Measurements from ENCODE around the gene ALG8. TPM values are rescaled to one million over a fixed set of nuclear protein-coding genes. Genes with fewer than 3 reads are reported as not detected.

The ALG8 gene
- polyA plus RNA-seq, 1 of the 3 experiments (the other 2 are of a cell fraction): 42.0 TPM

DNA sequence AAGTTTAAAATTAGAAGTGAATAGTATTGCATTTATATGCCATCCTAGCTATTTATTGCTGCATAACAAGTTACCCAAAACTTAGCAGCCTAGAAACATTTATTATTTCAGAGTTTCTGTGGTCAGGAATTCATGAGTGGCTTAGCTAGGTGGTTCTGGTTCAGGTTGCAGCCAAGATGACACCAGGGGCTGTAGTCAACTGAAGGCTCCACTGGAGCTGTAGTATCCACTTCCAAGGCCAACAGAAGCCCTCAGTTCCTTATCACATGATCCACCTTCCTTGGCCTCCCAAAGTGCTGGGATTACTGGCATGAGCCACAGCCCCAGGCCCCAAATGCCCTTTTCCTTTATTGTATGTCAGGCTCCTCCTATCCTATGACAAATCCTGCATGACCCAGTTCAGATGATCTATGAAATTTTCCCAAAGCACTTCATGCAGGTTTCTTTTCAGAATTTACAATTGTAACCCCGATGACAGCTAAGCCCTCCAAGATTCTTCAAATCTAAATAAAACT, 6.1 kb upstream of the ALG8 start:
- Histone ChIP-seq H4K20me1 (ENCODE audit: insufficient read depth) (no peaks in the 10 kb centered on the region), H3K27me3 (ENCODE audit: insufficient read depth) (no peaks in the 10 kb centered on the region), H3K4me2 (no peak overlapping the region), H3K27ac (ENCODE audit: low read depth in 2 of 2, low read length in 1 of 2) (no peak overlapping the region), H3K79me2 (ENCODE audit: insufficient read depth) (peaks cover 4% of the 10 kb centered on the region; the same call in 1 of the 2 replicates), H3K4me3 (ENCODE audit: low read depth in 2 of 2, low read length in 1 of 2) (no peak overlapping the region), H3K9ac (no peak overlapping the region), H3K9me3 (no peaks in the 10 kb centered on the region), H3K36me3 (replicated peaks in 1 of 2; ENCODE audit: control insufficient read depth in 1 of 2, insufficient read depth in 2 of 2, low read length in 1 of 2) (peaks cover 0 to 4% of the 10 kb centered on the region in 2 experiments), H3K9me2 (no peaks in the 10 kb centered on the region), H3K4me1 (ENCODE audit: control insufficient read depth in 1 of 2, insufficient read depth in 2 of 2, low read depth in 1 of 2, low read length in 1 of 2) (no peaks in the 10 kb centered on the region; a peak in 1 of 4 replicates), H3F3A (replicated peaks; ENCODE audit: insufficient read depth) (no peaks in the 10 kb centered on the region), H2AFZ (ENCODE audit: low read depth) (no peak overlapping the region)
- 91% methylated on average over 1 of the region's 1 CpG for WGBS (ENCODE audit: low lambda C conversion rate)
- TF ChIP-seq EP300 (IDR thresholded peaks at IDR 0.05; ENCODE audit: borderline replicate concordance in 1 of 2, low read depth in 1 of 2, low read length in 1 of 2): no peak
- TF ChIP-seq NFIC (IDR thresholded peaks at IDR 0.05; ENCODE audit: borderline replicate concordance): no peak
- no peak for TF ChIP-seq CHD2 (IDR thresholded peaks at IDR 0.05; ENCODE audit: low read length, partially characterized antibody)
- no peak for TF ChIP-seq USF2 (IDR thresholded peaks at IDR 0.05; ENCODE audit: borderline replicate concordance, low read depth, low read length)
- TF ChIP-seq RXRA (IDR thresholded peaks at IDR 0.05; ENCODE audit: borderline replicate concordance, low read depth): no peak
- TF ChIP-seq JUND (IDR thresholded peaks at IDR 0.05): no peak
- TF ChIP-seq REST (IDR thresholded peaks at IDR 0.05; ENCODE audit: low read depth, low read length): no peak
- no peak for TF ChIP-seq ZBTB33 (IDR thresholded peaks at IDR 0.05; ENCODE audit: borderline replicate concordance, low read depth)
- TF ChIP-seq ELF1 (IDR thresholded peaks at IDR 0.05): no peak
- TF ChIP-seq SMC3 (IDR thresholded peaks at IDR 0.05; ENCODE audit: low read depth, low read length): no peak
- no peak for TF ChIP-seq FOXM1 (IDR thresholded peaks at IDR 0.05; ENCODE audit: low read depth)
- no peak for TF ChIP-seq MAX (IDR thresholded peaks at IDR 0.05; ENCODE audit: low read depth)
- no peak for TF ChIP-seq USF1 (IDR thresholded peaks at IDR 0.05; ENCODE audit: borderline replicate concordance, low read depth)
- TF ChIP-seq, protein P1, sequence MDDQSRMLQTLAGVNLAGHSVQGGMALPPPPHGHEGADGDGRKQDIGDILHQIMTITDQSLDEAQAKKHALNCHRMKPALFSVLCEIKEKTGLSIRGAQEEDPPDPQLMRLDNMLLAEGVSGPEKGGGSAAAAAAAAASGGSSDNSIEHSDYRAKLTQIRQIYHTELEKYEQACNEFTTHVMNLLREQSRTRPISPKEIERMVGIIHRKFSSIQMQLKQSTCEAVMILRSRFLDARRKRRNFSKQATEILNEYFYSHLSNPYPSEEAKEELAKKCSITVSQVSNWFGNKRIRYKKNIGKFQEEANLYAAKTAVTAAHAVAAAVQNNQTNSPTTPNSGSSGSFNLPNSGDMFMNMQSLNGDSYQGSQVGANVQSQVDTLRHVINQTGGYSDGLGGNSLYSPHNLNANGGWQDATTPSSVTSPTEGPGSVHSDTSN (IDR thresholded peaks at IDR 0.05): no peak
- no peak for TF ChIP-seq TCF12 (IDR thresholded peaks at IDR 0.05)
- TF ChIP-seq MXI1 (IDR thresholded peaks at IDR 0.05; ENCODE audit: low read depth, low read length): no peak
- no peak for TF ChIP-seq RFX5 (IDR thresholded peaks at IDR 0.05; ENCODE audit: low read length)
- TF ChIP-seq POLR2AphosphoS5 (IDR thresholded peaks at IDR 0.05; ENCODE audit: low read depth, low read length): no peak
- TF ChIP-seq TAF1 (IDR thresholded peaks at IDR 0.05; ENCODE audit: borderline replicate concordance, low read depth, low read length): no peak
- POLR2A ChIA-PET: no interaction called here
- no peak for DNase-seq
- CTCF ChIA-PET: no interaction called here
